IMR-90 (cell line): ENCODE measurements around the gene ZNF467. TPM values are rescaled to one million over a fixed set of nuclear protein-coding genes. Genes with fewer than 3 reads are reported as not detected.

Source experiments
- ATAC-seq: fragments of 200-7000 bp; cut with Tn5 transposase; 2 replicates; pipeline ENCODE4 v1.9.1; 2020; ENCODE audit warnings: low read depth, mild to moderate bottlenecking, moderate library complexity
- BruUV-seq: library from RNA; stranded (reverse); fragments of 400-500 nt; replicated peaks from 2 replicates; lab custom pipeline; 2021; lab: Mats Ljungman, UMichigan
- CTCF ChIA-PET: fragments of 300-600 bp; formaldehyde crosslinking; extraction: SDS; loops from one replicate; lab custom pipeline; 2021; ENCODE audit warnings: antibody characterized with exemption; lab: Yijun Ruan, JAX
- POLR2A ChIA-PET: fragments of 300-600 bp; sonication (Branson Sonifier 250); formaldehyde crosslinking; loops from one replicate; lab custom pipeline; 2022; ENCODE audit warnings: antibody characterized with exemption; ENCODE audit not compliant: unreplicated experiment; lab: Charles Lee
- DNase-seq: peaks from one replicate; pipeline ENCODE4 v3.0.0; 2013
- H2AFZ ChIP-seq: replicated peaks from 2 replicates; pipeline ENCODE3; 2013; ENCODE audit warnings: low read length, mild to moderate bottlenecking; ENCODE audit not compliant: poor library complexity
- H2AK5ac ChIP-seq: 2 replicates; pipeline ENCODE4 v1.6.1; 2013; ENCODE audit warnings: low read depth, low read length, inconsistent platforms
- H2AK9ac ChIP-seq: replicated peaks from 2 replicates; pipeline ENCODE3; 2013; ENCODE audit warnings: mild to moderate bottlenecking, low read depth, low read length, moderate library complexity; ENCODE audit not compliant: poor library complexity
- H2BK120ac ChIP-seq: 2 replicates; pipeline ENCODE4 v1.6.1; 2013; ENCODE audit warnings: low read depth, low read length, inconsistent platforms
- H2BK15ac ChIP-seq: 3 replicates; pipeline ENCODE4 v1.6.1; 2013; ENCODE audit warnings: low read depth, low read length, inconsistent platforms
- H2BK20ac ChIP-seq: 2 replicates; pipeline ENCODE4 v1.6.1; 2013; ENCODE audit warnings: low read depth, mild to moderate bottlenecking, inconsistent platforms, low read length, moderate library complexity
- H2BK5ac ChIP-seq: 2 replicates; pipeline ENCODE4 v1.6.1; 2013; ENCODE audit warnings: mild to moderate bottlenecking, low read depth, low read length, inconsistent platforms; ENCODE audit not compliant: poor library complexity, severe bottlenecking
- H3K14ac ChIP-seq: replicated peaks from 2 replicates; pipeline ENCODE4 v1.6.1; 2013; ENCODE audit warnings: low read depth, low read length, inconsistent platforms
- H3K18ac ChIP-seq: 2 replicates; pipeline ENCODE4 v1.6.1; 2013; ENCODE audit warnings: low read depth, low read length, control low read depth
- H3K23ac ChIP-seq: 2 replicates; pipeline ENCODE4 v1.6.1; 2013; ENCODE audit warnings: low read depth, low read length, inconsistent platforms
- H3K27ac ChIP-seq: 2 replicates; pipeline ENCODE4 v1.5.1; 2013; ENCODE audit warnings: mild to moderate bottlenecking, control low read depth, low read length; ENCODE audit not compliant: insufficient read depth
- H3K27me3 ChIP-seq: 2 replicates; pipeline ENCODE4 v1.6.1; 2013; ENCODE audit warnings: low read length; ENCODE audit not compliant: control insufficient read depth, insufficient read depth
- H3K36me3 ChIP-seq: 2 replicates; pipeline ENCODE4 v1.6.1; 2013; ENCODE audit warnings: low read length, mixed read lengths; ENCODE audit not compliant: control insufficient read depth, insufficient read depth
- H3K4ac ChIP-seq: 2 replicates; pipeline ENCODE4 v1.6.1; 2013; ENCODE audit warnings: low read depth, low read length, inconsistent platforms
- H3K4me1 ChIP-seq: 2 replicates; pipeline ENCODE4 v1.6.1; 2013; ENCODE audit warnings: low read length, mixed read lengths; ENCODE audit not compliant: control insufficient read depth, insufficient read depth
- H3K4me2 ChIP-seq: 2 replicates; pipeline ENCODE4 v1.6.1; 2013; ENCODE audit warnings: low read depth, mild to moderate bottlenecking, control low read depth, low read length, moderate library complexity
- H3K4me3 ChIP-seq: 2 replicates; pipeline ENCODE4 v1.5.1; 2013; ENCODE audit warnings: low read depth, mild to moderate bottlenecking, control low read depth, low read length, moderate library complexity; ENCODE audit not compliant: insufficient read depth
- H3K56ac ChIP-seq: 2 replicates; pipeline ENCODE4 v1.6.1; 2013; ENCODE audit warnings: low read length, inconsistent platforms; ENCODE audit not compliant: insufficient read depth; ENCODE audit errors: extremely low read depth
- H3K79me1 ChIP-seq, 2 experiments: 2 replicates each; pipeline ENCODE4 v1.6.1; 2013; ENCODE audit warnings: low read length in 2 of 2, inconsistent platforms in 1 of 2, low read depth in 1 of 2
- H3K9ac ChIP-seq: 2 replicates; pipeline ENCODE4 v1.6.1; 2013; ENCODE audit warnings: low read depth, low read length, control low read depth
- H3K9me1 ChIP-seq: 2 replicates; pipeline ENCODE4 v1.6.1; 2013; ENCODE audit warnings: low read length, inconsistent platforms; ENCODE audit not compliant: insufficient read depth
- H3K9me3 ChIP-seq: 2 replicates; pipeline ENCODE4 v1.6.1; 2013; ENCODE audit warnings: low read length; ENCODE audit not compliant: control insufficient read depth, insufficient read depth
- H4K20me1 ChIP-seq: 2 replicates; pipeline ENCODE4 v1.6.1; 2013; ENCODE audit warnings: low read length, inconsistent platforms; ENCODE audit not compliant: insufficient read depth
- H4K5ac ChIP-seq: 2 replicates; pipeline ENCODE4 v1.6.1; 2013; ENCODE audit warnings: mild to moderate bottlenecking, low read depth, low read length, control low read depth
- H4K8ac ChIP-seq, 2 experiments: 2 replicates each; pipeline ENCODE4 v1.6.1; 2013; ENCODE audit warnings: low read depth in 2 of 2, low read length in 2 of 2, control low read depth in 1 of 2, inconsistent platforms in 1 of 2
- H4K91ac ChIP-seq: 2 replicates; pipeline ENCODE4 v1.6.1; 2013; ENCODE audit warnings: low read depth, low read length, inconsistent platforms; ENCODE audit not compliant: insufficient read depth
- MXI1 ChIP-seq: IDR thresholded peaks from 2 replicates; pipeline ENCODE4 v1.6.1; 2012; ENCODE audit warnings: low read depth, mild to moderate bottlenecking, low read length, moderate library complexity, borderline replicate concordance
- WGBS, 2 experiments: methylation state at CpG; one replicate each; pipeline versions ENCODE4 v1.1.5 to v1.1.7; 2013; ENCODE audit warnings: missing lambda C conversion rate in 2 of 2; ENCODE audit not compliant: insufficient read length in 1 of 2; ENCODE audit errors: extremely low coverage in 2 of 2; 5-methylcytosine and 5-hydroxymethylcytosine counted together
- dilution Hi-C: fragments of 300-500 bp; cut with HindIII; formaldehyde crosslinking; loops from one replicate; pipeline ENCODE4 v1.14.3; 2018; ENCODE audit warnings: low sequenced_read_pairs; ENCODE audit not compliant: unreplicated experiment
- in situ Hi-C: fragments of 300-500 bp; cut with MboI; formaldehyde crosslinking; loops from 3 replicates; pipeline ENCODE4 v1.14.3; 2019; ENCODE audit warnings: low sequenced_read_pairs, inconsistent platforms, mixed read lengths
- intact Hi-C: fragments of 100-400 bp; cut with micrococcal nuclease; formaldehyde crosslinking; loops from 2 replicates; pipeline ENCODE4 v1.10.0; 2022
- polyA plus RNA-seq, 3 experiments: library from polyadenylated mRNA; depleted of rRNA; stranded (reverse); fragments of >200 nt; gene quantifications; 2 replicates each; pipeline ENCODE4 v1.2.3, GENCODE V29; 2012; ENCODE audit warnings: low replicate concordance in 1 of 3
- total RNA-seq: library from RNA; depleted of rRNA; stranded (reverse); fragments of >200 nt; gene quantifications from 2 replicates; pipeline ENCODE4 v1.2.3, GENCODE V29; 2012

ZNF467 gene
- total and polyA plus RNA-seq, 2 of the 4 experiments (the other 2 are of a cell fraction): 0.67 TPM; not detected in 1

DNA sequence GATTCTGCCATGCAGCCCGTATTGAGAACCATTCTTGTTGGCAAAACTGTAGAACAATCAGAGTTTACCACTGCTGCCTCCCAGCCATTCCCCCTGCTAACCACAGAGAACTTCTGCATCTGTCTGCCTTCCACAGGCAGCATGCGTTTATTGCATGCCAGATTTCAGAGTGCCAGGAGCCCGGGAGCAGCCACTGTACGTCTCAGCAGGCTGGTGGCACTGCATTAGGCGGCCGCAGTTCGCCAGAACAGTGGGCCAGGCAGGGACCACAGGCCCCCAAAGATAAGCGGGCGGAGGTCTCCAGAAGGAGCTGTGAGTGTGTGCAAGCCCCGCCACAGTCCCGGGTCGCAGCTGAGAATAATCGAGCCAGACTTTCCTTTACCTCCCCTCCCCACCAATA, 31.8 kb downstream of the ZNF467 start:
- H3K23ac ChIP-seq: no peak overlapping the region
- no peak overlapping the region for H4K91ac ChIP-seq
- H2AK9ac ChIP-seq: no peak overlapping the region
- H3K4me1 ChIP-seq: no peaks in the 10 kb centered on the region
- no peak for TF ChIP-seq MXI1
- H3K4me2 ChIP-seq: no peak overlapping the region
- no peaks in the 10 kb centered on the region for H3K36me3 ChIP-seq
- no peak overlapping the region for H2BK15ac ChIP-seq
- no peak overlapping the region for H2BK5ac ChIP-seq
- intact Hi-C loops (loop anchor here (1.0 kb wide), 3 partner anchors 72 to 117 kb away; no protein-coding TSS in a partner anchor), in situ Hi-C loops (loop anchor here (10.0 kb wide), 1 partner anchor 77 kb away; no protein-coding TSS in a partner anchor), dilution Hi-C loops (no loop called here)
- H3K9me1 ChIP-seq: no peaks in the 10 kb centered on the region
- H2AFZ ChIP-seq: peak overlapping the region; percentile 89
- no peak overlapping the region for H4K5ac ChIP-seq
- 23% methylated on average over 5 of the region's 13 CpGs; no CpG with 5 or more reads in 1 of the 2 experiments for WGBS, 2 experiments
- no peak overlapping the region for H3K18ac ChIP-seq
- no peak overlapping the region for H2AK5ac ChIP-seq
- H3K9me3 ChIP-seq: no peaks in the 10 kb centered on the region
- no TSS peak for BruUV-seq
- no peak overlapping the region for H3K14ac ChIP-seq
- no peak overlapping the region for H3K4me3 ChIP-seq
- no peaks in the 10 kb centered on the region for H4K20me1 ChIP-seq
- no peak overlapping the region for H3K27ac ChIP-seq
- no peak overlapping the region for H4K8ac ChIP-seq
- ChIA-PET CTCF (interaction anchor here (0.6 to 1.6 kb wide), 10 partner anchors 15 to 680 kb away, joined by 3 to 11 read pairs (median 3); no protein-coding TSS in a partner anchor), POLR2A (no interaction called here)
- no peak overlapping the region for H3K9ac ChIP-seq
- DNase-seq (no peak), ATAC-seq (peak; percentile 50)
- no peak overlapping the region for H3K56ac ChIP-seq
- no peak overlapping the region for H2BK120ac ChIP-seq
- H3K4ac ChIP-seq: no peak overlapping the region
- no peaks in the 10 kb centered on the region for H3K79me1 ChIP-seq
- H2BK20ac ChIP-seq: no peak overlapping the region
- peaks cover 7% of the 10 kb centered on the region; the same call in 1 of the 2 replicates for H3K27me3 ChIP-seq
